ENCODE measurements around the gene ZFP36L2.

ZFP36L2 gene, protein sequence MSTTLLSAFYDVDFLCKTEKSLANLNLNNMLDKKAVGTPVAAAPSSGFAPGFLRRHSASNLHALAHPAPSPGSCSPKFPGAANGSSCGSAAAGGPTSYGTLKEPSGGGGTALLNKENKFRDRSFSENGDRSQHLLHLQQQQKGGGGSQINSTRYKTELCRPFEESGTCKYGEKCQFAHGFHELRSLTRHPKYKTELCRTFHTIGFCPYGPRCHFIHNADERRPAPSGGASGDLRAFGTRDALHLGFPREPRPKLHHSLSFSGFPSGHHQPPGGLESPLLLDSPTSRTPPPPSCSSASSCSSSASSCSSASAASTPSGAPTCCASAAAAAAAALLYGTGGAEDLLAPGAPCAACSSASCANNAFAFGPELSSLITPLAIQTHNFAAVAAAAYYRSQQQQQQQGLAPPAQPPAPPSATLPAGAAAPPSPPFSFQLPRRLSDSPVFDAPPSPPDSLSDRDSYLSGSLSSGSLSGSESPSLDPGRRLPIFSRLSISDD

DNA sequence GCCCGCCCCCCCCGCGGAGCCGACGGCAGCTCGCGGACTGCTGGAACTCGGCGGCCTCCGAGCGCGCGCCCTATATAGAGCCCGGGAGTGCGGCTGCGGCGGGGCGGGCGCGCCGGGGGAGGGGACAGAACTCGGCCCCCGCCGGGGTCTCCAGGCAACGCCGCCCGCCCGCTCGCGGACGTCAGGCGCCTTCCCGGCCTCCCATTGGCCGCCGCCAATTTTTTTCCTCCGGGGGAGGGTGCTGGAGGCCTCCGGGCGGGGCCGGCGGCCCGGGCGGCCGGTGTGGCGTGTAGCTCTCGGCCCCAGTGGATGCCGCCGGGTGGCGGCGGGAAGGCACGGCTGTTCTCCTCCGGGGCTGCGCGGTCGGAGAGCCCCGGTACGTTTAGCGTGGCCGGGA, at the start of gene ZFP36L2:
TSS of gene ZFP36L2 (minus strand) at position 49 of the 397 bp plus-strand sequence. CDS start 291 bp downstream, outside the sequence.
- DNase-seq = peak; percentile 93

DNA sequence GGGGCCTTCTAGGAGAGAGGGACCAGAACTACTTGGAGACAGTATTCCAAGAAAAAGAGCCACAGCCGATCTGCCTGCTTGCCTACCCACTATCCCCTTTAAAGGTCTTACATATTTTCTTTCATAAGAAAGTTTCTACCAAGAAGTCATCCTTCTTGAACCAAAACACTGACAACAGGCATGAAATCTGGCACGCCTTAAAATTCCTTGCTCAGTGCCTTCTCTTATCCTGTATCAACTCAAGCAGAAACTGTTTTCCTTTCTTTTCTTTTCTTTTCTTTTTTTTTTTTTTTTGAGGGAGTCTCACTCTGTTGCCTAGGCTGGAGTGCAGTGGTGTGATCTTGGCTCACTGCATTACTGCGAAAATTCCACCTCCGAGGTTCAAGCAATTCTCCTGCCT, 48.3 kb upstream of the ZFP36L2 start:
- DNase-seq = no peak

DNA sequence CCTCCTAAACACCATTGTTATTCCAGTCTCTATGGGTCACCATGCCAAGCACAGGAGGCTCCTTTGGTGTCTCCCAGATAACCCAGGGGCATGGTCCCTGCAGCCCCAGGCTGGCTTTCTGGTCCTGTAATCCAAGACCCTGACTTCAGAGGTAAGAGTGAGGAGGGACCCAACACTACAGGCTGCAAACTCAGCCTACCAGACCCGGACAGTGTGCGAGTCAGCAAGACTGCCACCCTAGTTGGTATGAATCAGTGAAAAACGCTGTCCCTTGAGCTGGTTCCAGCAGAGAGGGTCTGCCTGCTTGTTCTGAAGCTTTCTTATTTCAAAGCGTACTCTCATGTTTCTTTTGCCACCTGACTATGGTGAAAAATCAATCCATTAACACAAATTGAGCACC, 47.6 kb upstream of the ZFP36L2 start:
- DNase-seq = no peak

DNA sequence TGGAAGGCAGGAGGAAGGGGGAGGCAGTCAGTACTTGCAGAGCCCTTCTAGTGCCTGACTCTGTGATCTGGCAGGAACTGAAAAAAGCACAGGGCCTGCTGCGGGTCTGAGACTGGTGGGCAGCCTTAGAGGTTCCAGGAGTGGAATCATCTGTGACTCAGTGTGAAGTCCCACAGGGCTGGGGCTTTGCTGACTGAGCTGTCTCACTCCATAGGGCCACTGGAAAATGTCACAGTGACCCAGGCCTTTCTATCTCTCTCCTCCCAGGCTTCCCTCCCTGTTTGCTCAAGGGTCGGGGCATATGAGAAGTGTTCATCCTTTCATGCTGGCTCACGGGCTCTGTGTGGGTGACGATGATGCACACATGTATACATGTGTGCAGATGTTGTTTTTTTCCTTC, 47.1 kb upstream of the ZFP36L2 start:
- no peak for DNase-seq

DNA sequence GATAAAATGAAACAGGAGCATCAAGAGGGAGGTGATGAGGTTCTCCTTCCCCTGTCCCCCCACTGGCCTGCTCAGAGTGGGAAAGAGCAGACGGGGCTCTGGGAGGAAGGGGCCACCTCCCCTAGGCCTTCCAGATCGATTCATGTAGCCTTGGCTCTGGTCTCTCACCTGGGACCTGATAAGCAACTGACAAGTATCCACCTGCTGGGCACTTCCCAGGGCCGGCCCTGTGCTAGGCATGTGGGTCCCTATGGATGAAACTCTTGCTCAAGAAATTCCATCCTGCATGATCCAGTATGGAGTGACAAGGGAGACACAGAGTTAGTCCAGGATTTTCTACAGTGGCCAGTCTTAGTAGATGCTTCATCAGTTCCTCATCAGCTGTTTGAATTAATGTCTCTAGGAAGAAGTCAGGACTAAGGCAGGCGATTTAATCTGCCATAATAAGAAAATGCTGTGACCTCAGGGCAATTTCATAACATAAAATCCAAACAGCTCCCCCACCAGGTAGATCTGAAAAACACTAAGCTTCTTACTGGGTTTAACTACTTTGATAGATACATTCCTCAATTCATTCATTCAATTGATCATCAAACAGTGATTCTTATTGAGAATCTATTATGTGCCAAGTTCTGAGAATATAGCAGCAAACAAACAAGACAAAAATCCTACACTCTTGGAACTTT, 44.7 kb upstream of the ZFP36L2 start:
- DNase-seq = no peak

DNA sequence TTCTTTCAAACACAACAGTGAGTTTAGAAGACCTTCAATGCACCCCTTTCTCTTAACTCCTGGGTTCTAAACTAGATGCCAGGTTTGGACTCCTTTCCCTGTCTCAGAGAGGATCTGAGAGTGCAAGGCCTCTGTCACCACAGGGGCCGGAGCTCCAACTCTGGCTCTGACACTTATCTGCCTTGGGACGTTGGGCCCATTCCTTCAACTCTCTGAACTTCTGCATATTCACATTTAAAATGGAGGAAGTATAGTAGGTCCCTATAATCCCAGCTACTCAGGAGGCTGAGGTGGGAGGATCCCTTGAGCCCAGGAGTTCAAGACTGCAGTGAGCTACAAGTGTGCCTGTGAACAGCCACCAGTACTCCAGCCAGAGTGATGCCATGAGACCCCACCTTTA, 44.1 kb upstream of the ZFP36L2 start:
- DNase-seq = no peak

DNA sequence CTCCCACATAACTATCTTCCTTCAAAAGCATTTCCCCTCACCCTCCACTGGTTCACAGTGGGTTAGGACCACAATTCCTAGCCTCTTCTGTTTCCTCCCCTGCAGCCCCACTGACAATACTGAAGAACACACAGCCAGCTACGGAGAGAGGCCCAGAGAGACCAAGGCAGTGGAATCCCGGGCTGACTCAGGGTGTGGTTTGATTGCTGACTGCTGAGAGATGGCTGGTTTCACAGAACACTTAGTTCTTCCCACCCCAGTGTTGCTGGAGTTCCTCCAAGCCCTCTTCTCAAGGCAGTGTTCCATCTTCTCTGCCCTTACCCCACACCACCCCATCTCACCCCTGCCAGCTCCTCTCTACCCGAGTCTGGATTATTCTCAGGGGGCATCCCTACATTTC, 43.3 kb upstream of the ZFP36L2 start:
- DNase-seq = no peak

DNA sequence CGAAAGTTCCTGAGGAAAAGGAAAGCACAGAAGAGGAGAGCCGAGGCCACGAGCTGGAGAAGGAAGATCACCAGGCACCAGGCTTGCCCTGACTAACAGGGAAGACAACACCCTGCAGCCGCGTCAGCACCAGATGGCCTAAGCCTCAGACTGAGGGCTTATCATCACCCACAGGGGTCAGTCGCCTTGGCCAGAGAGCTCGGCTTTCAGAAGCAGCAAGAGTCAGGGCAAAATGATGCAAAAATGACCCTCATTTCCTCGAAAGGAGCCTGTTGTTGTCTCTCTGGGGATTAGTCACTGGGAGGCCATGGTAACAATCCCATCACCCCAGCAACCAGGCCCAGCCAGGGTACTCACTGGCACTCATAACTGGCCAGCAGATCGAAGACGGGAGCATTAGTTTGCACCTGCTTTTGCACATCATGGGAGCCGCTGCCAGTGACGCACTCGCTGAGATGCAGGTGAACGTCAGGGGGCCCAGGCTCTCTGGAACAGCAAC, 42.7 kb upstream of the ZFP36L2 start:
- DNase-seq = no peak

DNA sequence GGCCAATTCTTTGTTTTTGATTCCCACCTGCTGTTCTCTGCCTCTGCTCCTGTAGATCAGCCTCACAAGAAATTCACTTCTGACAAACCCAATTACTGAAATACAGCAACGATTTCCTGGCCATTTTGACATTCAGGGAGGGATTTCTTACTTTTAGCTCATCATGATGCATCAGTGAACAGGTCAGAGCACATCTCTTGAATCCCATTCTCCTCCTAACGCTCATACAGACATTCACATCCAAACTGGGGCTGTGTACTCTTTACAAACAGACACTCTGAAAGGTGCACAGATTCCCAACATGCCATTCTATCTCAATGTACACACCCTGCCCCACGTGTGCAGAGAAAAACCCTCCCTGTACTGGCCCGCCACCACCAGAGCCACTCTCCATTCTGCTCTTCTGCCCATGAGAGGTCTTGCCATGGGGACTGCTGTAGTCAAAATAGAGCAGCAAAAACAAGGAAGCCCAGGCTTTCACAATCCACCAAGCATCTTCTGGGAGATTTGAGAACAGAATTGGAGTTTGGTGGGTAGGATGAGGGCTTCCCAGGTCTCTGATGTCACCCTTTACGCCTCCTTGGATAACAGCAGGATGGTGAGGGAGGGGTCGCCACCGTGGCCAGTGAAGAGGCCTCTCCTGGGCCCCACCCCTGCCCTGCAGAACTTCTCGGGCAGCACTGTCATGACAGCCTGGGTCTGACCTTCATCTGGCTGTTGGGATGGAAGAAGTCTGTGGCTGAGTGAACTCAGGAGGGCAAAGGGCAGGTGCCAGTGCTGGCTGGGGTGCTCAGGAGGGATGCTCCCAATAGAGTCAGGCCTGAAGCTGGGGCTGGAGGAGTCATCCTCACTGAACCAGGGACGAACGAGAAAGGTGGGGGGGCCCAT, 41.9 kb upstream of the ZFP36L2 start:
- DNase-seq = no peak

DNA sequence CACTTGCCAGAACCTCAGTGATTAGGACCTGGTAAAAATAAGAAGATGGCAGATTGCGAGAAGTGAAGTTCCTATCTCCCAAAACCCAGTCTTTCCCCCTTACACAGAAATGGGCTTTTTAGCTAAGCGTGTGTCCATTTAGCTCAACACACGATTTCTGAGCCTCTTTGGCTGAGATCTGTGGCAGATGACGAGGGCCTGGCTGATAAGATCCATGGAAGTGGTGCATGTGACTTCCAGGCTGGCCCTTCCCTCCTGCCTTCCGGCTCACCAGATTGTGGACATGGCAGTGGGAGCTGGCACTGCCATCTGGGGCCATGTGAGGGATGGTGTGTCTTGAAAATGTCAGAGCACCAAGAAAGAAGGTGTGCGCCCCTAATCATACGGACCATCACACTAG, 41.0 kb upstream of the ZFP36L2 start:
- no peak for DNase-seq

DNA sequence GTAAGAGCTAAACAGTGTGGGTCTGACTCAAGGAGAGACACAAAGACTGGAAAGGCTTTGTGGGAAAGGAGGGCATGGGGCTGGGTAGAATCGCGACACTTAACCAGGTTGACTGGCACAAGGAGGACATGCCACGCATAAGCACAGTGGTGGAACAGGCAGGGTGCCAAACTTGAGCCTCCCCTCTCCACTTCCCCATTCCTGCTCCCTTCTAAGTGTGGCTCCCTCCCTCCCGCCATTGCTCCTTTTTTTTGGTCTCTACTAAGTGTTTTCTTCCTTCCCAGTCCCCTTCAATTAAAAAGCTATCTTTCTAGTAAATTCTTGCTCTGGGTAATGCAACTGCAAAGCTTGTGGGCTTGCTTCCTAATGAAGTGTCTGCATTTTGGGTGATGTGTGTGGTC, 40.3 kb upstream of the ZFP36L2 start:
- no peak for DNase-seq

DNA sequence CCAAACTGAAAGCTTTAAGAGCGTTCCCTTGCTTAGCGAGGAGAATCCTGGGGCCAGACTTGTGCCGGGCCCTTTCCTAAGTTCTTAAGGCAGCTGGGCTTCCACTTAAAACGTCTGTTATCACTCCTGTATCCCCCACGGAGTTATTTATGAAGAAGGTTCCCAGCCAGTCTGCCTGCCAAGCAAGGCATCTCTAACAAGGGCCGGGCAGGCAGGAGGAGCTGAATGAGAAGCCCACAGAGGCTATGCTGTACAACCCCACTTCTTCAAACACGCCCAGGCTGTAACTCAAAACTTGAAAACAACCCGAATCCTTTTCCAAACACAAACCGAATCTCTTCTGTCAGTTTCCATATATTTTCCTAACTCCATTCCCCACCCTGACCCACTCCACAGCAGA, 39.0 kb upstream of the ZFP36L2 start:
- no peak for DNase-seq

DNA sequence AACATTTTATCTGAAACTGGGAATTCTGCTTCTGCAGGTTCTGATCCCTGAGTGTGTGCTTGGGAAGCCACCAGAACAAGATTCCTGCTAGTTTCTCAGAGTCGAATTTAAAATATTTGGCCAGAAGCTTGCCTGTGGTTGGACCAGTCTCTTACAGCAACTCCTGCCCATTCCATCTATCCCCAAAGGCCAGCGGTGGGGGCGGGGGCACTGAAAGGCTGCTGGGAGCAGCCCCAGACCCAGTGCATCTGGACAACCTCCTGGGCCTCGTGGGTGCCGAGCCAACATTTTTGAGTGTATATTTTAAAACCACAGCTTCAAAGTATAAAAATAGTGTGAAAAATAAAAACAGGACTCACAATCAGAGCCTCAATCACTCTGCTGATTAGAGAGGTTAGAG, 38.6 kb upstream of the ZFP36L2 start:
- no peak for DNase-seq

DNA sequence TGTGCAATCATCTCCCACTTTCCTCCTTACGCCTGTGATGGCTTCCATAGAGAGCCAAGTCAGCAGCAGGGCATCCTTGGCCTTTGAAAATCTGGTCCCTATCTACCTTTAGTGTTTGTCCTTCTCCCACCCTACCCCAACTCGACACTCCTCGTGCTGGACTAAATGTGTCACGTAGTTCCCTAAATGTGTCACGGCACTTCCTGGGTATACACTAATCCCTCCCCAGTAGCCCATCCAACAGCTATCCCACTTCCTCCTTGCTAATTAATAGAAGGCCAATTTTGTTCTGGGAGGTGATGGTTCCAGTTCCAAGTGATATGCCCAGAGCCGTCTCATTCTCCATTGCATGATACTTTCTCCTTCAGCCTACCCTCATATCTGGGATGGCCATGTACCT, 36.5 kb upstream of the ZFP36L2 start:
- DNase-seq = no peak

DNA sequence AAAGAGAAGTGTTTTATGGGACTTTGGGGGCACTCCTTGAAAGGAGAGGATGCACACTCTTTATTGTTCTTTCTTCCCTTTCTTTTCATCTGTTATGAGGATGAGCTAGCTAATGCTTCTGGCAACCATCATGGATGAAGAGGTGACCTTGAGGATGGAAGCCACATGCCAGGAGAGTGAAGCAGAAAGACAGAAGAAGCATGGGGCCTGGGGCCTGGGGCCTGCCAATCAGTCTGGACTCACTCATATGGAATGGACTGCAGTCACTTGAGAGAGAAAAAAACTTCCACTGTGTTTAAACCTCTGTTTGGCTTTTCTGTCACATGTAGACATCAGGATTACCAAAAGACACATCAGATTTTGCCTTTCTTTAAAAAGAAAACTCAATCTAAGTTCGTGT, 35.8 kb upstream of the ZFP36L2 start:
- no peak for DNase-seq

DNA sequence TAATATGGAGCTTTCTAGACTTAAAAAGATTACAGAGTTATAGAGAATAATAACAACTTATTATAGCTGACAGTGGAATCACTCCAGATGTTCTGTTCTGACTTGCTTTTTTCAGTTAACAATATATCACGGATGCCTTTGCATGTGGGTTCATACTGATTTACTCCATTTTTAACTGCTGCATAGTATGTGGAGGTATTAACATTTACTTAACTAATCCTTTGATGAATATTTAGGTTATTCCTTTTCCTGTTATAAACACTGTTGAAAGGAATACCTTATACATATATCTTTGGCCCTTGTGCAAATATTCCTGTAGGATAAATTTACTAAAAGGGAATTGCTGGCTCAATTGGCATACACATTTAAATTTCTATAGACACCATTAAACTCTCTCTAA, 33.1 kb upstream of the ZFP36L2 start:
- no peak for DNase-seq

DNA sequence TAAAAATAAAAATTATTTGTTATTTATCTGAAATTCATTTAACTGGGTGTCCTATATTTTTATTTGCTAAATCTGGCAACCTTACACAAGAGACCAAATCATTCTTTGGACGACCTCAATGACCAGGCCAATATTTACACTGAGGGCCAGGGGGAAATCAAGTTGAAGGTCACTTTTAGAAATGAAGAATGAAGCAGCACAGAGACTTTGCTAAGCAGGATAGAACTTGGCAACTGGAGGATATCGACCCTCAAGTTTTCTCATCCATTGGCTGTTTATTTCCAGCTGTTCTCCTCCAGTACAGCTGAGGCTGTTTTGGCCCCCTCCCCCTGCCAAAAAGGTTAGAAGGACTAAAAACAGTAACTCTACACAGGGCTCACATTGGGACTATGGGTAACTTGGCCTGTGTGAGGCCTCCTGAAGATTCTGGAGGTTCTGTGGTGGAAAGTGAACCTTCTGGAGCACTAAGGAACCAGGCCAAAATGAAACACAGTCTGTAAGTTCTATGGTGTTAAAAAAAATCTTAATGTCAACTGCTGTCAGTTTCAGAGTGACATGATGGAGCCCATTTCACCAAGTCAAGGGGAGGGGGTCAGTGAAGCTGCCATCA, 32.2 kb upstream of the ZFP36L2 start:
- DNase-seq = no peak

DNA sequence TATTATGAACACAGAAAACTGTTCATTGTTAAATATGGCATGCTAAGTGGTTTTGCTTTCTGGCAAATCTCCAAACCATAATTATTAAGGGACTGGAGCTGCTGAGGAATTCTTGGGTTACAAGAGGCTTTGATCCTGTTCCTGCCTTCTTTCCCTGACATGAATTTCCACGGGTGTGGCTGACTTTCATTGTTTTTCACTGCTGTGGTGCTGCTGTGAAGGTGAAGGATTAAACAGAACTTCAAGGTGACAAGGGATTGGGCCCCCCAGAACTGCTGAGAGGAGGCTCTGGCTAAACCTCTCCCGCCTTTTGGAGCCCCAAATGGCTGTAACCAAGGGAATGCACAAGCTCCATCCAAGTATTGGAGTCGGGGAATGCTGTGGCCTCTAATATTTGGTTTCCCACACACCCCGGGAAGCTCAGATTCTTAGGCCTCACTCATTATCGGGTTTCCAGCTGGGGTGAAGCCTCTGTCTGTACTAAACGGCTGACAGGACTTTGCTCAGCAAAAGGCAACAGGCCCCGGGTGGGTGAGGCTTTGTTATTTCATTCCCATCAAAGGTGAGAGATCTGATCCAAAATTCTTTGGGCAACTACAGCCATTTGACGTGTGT, 29.0 kb upstream of the ZFP36L2 start:
- no peak for DNase-seq

DNA sequence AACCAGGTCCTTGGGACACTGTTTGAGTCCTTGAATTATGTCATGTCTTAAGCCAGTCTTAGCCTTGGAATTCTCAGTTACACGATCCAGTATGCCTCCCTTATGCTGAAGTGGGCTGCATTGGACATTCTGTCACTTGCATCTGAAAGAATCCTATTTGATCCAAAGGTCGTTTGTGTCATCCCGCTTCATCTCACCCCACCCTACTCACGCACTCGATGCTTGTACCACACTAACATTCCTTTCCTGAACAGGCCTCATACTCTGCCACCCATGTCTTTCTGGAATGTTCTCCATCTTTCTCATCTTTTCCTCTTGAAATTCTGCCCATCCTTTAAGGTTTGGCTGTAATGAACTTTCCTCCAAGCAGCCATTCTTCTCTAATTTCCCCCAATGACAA, 27.9 kb upstream of the ZFP36L2 start:
- DNase-seq = no peak

DNA sequence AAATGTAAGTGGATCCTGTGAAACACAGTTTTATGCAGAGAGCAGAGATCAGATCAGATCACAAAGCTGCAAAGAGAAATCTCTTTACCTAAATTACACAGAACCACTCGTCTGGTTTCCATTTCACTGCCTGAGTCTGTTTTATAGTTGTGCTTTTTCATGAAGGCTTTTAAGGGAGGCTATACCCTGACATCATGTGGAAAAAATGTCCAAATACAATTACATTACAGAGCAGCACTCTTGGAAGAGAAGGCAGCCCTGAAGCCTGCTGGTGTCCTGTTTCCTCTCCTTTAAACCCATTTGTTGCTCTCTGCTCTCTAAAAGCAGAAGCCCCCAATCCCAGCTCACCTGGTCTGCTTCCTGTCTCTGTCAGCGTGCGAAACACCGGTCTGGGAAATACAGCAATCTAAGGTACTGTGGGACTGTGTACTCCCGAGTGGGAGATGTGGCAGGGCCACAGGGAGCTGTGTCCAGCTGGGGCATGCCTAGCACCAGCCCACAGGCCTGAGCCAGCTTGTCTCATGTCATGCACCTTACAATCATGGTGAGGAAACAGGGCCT, 24.8 kb upstream of the ZFP36L2 start:
- DNase-seq = no peak

DNA sequence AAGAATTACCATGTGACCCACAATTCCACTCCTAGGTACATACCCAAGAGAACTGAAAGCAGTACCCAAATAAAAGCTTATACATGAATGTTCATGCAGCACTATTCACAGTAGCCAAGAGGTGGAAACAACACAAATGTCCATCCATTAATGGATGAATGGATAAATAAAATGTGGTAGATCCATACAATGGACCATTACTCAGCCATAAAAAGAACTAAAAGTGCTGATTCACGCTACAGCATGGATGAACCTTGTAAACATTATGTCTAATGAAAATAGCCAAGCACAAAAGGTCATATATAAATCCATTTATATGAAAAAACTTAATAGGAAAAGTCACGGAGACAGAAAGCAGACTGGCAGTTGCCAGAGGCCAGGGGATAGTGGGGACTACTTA, 23.6 kb upstream of the ZFP36L2 start:
- DNase-seq = no peak

DNA sequence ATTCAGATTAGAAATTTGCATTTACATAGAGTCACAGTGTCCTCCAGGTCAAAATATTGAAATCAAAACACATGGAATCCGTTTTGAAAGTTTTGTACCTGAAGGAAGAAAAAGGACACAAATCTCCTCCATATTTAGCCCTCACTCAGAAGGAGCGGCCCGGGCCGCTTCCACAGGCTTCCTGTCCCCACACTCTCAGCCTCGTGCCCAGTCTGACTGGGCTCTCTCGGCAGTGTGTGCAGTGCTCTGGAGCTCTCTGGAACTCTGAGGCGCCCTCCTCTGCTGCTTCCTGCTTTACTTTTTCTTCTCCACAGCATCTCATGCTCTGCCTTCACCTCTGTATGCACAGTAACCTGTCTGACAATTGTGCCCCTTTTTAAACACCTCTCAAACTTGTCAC, 22.2 kb upstream of the ZFP36L2 start:
- no peak for DNase-seq
